Muscle of arm (tissue), 12 donors: ENCODE data around the gene TEX36. TPM values are rescaled to one million over a fixed set of nuclear protein-coding genes. Genes with fewer than 3 reads are reported as not detected.
A peak's percentile ranks its signal among the peaks of the same experiment; 100 is the strongest.
"Not testable (repeated sequence)": the region's sequence is repeated elsewhere in the genome, so short reads cannot be mapped to it uniquely, and the experiment has no call there.

Source experiments
- DNase-seq: peaks from one replicate; pipeline ENCODE4 v3.0.0-alpha.2; 2013
- polyA plus RNA-seq, 12 donors: library from polyadenylated mRNA; unstranded; fragments of 120-200 nt; gene quantifications; one replicate each; pipeline ENCODE4 v1.2.1, GENCODE V29; 2013; ENCODE audit not compliant: insufficient read length in 12 of 12

The TEX36 gene
- polyA plus RNA-seq, 12 donors = not detected

- no peak for DNase-seq
Observed at GRCh38 chr10:125692601-125693523, 9.9 kb upstream of the TEX36 start.

DNA sequence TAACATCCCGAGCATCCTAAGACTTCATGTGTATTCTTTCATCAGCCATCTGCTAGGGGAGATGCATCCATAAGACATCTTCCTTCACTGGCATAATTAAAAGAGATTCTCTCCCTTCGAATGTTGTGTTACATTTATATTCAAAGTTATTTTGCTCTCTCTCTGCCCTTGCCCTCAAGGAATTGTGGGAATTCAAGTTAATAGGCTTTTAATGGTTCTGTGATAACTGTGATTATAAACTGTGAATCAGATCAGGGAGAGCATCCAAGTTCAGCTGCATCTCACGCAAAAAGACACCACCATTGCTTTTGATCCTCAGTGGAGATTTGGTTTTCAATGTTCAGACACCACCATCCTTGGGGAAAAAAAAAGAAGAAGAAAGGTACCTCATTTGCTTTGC lies 9.2 kb upstream of the TEX36 start:
- DNase-seq = no peak

GRCh38 chr10:125691160-125691981 lies 8.4 kb upstream of the TEX36 start:
- DNase-seq = no peak

- no peak for DNase-seq
Observed at GRCh38 chr10:125689955-125690569, 7.1 kb upstream of the TEX36 start.

DNA sequence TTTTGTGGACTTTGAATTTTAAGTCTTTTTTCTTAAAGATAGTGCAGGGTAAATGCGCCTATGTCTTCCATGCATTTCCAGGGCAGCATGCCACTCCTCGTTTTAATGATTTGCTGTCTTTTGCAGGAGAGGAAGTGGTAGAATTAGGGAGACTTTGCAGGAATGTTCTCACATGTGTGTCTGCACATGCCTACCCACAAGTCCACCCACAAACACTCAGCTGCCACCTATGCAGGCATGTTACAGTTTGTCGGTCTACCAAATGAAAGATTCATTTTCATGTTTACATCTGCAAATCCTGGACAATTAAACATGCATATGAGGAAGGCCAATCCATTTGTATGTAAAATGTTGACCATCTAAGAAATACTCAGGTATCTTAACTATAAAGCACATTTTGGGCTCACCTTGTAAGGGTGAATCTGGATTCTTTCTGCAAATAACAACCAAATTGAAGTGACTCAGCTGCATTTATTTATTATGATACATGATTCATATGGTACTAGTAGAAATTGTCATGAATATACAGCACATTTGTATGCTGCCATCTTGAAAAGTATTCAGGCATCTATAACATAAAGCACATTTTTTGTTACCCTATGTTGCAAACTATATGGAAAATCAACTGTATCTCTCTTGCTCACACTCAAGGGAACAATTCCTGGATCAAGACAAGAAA lies 4.7 kb upstream of the TEX36 start:
- DNase-seq = no peak

GRCh38 chr10:125684581-125684980 lies 1.6 kb upstream of the TEX36 start:
- no peak for DNase-seq

GRCh38 chr10:125683821-125684220 lies 858 bp upstream of the TEX36 start:
- DNase-seq = no peak

DNA sequence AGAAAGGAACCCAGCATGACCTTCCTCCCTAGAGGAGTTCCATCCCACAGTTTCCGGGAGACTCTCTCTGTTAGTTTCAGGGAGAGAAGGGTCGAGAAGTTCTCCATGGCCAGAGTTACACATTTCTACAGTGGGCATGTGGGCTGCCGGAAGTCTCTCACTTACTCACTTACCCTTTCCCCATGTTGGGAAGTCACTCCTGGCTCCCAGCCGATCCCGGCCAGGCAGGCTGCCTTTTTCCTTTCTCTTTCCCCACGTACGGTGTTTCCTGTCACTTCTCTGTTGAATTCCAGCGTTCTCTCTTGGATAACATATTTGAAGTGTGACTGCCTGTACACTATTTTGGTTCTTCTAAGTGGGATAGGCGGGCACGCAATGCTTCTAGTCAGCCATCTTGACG lies 3.5 kb downstream of the TEX36 start:
- no peak for DNase-seq

- DNase-seq = no peak
Observed at GRCh38 chr10:125672884-125673283, 10.1 kb downstream of the TEX36 start.

DNA sequence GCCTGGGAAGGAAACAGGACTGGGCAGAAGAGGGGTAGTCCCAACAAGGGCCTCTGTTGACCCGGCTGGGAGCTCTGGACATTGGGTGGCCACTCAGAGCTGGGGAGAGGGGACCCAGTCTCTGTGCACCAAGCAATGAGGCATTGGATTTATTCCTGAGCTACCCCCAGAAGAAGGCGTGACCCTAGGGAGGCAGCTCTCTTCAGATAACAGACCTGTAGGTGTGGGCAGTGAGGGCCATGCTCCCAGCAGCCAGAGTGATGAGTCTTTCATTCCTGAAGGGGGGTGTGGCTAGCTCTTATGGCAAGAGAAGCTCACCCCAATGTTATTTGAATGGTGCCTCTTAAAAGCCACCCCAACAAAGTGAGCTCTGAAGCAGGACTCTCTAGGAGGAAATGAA lies 20.4 kb downstream of the TEX36 start:
- DNase-seq = no peak

- peak; percentile 36 for DNase-seq
Observed at GRCh38 chr10:125661941-125662515, 20.9 kb downstream of the TEX36 start.

GRCh38 chr10:125661431-125661940 lies 21.5 kb downstream of the TEX36 start:
- DNase-seq = peak; percentile 4

DNA sequence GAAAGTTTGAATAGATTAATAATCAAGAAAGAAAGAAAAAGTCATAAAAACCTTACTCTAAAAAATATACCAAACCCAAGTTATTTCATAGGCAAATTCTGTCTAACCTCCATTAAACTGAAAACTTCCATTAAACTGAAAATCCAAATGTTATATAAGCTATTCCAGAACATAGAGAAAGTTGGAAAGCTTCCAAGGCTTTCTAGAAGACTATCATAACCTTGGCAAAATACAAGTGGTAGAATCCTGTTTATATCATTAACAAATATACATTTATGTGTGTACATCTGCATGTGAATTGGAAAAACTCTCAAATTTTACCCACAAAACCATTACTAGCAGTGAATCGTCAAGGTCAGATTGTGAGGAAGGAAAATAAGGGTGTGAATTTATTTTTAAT lies 23.9 kb downstream of the TEX36 start:
- no peak for DNase-seq

GRCh38 chr10:125656523-125656922 lies 26.4 kb downstream of the TEX36 start:
- DNase-seq = no peak

DNA sequence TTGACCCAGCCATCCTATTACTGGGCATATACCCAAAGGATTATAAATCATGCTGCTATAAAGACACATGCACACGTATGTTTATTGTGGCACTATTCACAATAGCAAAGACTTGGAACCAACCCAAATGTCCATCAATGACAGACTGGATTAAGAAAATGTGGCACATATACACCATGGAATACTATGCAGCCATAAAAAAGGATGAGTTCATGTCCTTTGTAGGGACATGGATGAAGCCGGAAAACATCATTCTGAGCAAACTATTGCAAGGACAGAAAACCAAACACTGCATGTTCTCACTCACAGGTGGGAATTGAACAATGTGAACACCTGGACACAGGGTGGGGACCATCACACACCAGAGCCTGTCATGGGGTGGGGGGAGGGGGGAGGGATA lies 29.9 kb downstream of the TEX36 start:
- not testable (repeated sequence) for DNase-seq

DNA sequence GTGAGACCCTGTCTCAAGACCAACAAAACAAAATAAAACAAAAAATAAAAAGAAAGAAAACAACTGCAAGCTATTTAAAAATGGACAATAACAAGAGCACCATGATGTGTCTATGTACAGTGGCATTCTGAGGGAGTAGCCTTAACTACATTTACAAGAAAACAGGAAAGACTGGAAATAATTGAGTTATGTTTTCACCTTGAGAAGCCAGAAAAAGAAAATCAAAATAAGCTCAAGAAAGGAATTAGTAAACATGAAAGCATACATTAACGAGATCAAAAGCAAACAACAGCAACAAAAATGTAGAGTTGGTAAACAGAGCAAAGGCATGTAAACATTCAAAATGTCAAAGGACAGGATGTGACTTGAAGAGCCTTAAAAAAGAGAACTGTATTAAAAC lies 36.7 kb downstream of the TEX36 start:
- no peak for DNase-seq

DNA sequence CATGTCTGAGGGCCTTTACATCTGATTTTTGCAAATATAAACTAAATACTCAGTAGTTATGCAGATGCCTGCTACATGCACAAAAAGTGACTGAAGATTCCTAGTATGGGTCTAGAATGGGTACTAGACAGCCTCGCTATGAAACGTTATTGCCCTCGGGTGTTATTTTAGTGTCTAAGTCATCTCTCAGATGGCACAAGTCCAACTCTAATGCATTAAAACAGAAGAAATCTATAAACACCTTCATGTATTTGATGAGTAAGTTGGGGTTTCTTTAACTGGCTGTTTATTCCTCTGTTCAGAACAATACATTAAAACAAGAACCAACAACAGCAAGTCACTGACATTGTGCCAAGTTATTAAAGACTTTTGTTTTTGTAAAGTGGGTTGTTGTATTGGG lies 41.6 kb downstream of the TEX36 start:
- DNase-seq = no peak

DNA sequence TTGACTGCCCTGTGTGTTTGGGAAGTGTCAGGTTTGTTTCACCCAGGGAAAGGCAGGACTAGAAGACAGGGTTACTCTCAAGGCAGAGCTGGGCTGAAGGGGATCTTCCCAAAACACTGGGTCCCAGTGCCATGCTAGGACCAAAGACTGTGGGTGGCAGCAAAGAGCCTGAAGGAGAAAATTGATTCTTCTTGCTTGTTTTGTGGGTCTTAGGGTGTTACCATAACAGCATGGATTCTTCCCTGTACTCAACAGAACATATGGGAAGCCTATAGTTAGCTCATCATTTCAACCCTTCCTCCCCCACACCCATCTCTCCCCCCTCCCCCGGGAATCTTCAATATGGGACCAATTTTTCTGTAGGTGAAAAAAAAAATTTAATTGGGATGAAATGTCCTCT lies 42.3 kb downstream of the TEX36 start:
- DNase-seq = no peak

- no peak for DNase-seq
Observed at GRCh38 chr10:125639846-125640245, 43.1 kb downstream of the TEX36 start.

DNA sequence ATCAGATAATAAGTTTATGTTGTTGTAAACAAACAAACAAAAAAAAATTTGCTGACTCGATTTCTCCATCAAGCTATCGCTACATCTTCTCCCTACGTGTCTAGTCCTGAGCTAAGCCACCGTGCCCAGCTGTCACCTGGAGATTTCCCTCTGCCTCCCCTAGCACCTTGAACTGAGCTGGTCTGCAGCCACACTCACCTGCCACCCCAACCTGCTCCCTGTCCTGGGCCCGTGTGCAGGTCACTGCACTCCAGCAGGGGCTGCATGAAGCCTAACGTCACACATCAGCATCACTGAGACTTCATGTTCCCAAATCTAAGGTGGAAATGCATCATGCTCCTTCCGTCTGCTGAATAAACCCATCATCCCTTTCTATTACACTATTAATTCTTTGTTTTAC lies 44.4 kb downstream of the TEX36 start:
- no peak for DNase-seq

- no peak for DNase-seq
Observed at GRCh38 chr10:125637496-125637895, 45.5 kb downstream of the TEX36 start.
